Fibroblast of villous mesenchyme (primary cell): ENCODE measurements around the gene CWF19L1. TPM values are rescaled to one million over a fixed set of nuclear protein-coding genes. Genes with fewer than 3 reads are reported as not detected.
A peak's percentile ranks its signal among the peaks of the same experiment; 100 is the strongest.

Experiments
- DNase-seq: peaks from one replicate; pipeline ENCODE4 v3.0.0-alpha.2; 2010; ENCODE audit warnings: low read depth
- H3K4me3 ChIP-seq: 2 replicates; pipeline ENCODE4 v1.5.1; 2011; ENCODE audit warnings: low read depth, mild to moderate bottlenecking, low read length
- CTCF ChIP-seq: IDR thresholded peaks from 2 replicates; pipeline ENCODE4 v1.5.1; 2012; ENCODE audit warnings: low read depth, mild to moderate bottlenecking, low read length; ENCODE audit not compliant: insufficient read depth
- small RNA-seq: library from RNA; depleted of rRNA; stranded (forward); fragments of <200 nt; gene quantifications from one replicate; pipeline ENCODE3, GENCODE V24; 2012
- total RNA-seq: library from RNA; depleted of rRNA; stranded (reverse); fragments of >200 nt; gene quantifications from 2 replicates; pipeline ENCODE4 v1.2.3, GENCODE V29; 2012

The CWF19L1 gene
- total RNA-seq, 1 donor = 36.3 TPM

- TF ChIP-seq CTCF = no peak
- peak; percentile 45 for DNase-seq
- no peak overlapping the region for H3K4me3 ChIP-seq
Measured at GRCh38 chr10:100183481-100183880, 84.0 kb downstream of the CWF19L1 start.

- no peak for TF ChIP-seq CTCF
- DNase-seq = no peak
- H3K4me3 ChIP-seq = no peak overlapping the region
Measured at GRCh38 chr10:100182908-100183307, 84.5 kb downstream of the CWF19L1 start.

Small RNA genes within 50 kb of the gene (small RNA-seq; reads per million reads assigned to genes)
- not detected for gene RNU6-422P
- 142 reads per million, percentile 97 among the genes with 10 or more reads in this experiment for gene SNORA12

Other genes starting within 250 kb of the CWF19L1 start
- gene CPN1, start 185.8 kb downstream of the CWF19L1 start, total RNA-seq = not detected in 2 replicates
- 21.6 and 37.1 TPM in 2 replicates for gene ERLIN1, start 81.6 kb downstream of the CWF19L1 start, total RNA-seq
- 21.9 and 29.4 TPM in 2 replicates for gene CHUK, start 38.0 kb downstream of the CWF19L1 start, total RNA-seq
- gene BLOC1S2, start 19.0 kb upstream of the CWF19L1 start, total RNA-seq = 35.0 and 40.9 TPM in 2 replicates
- gene PKD2L1, start 62.6 kb upstream of the CWF19L1 start, total RNA-seq = not detected in 2 replicates
- 819 and 937 TPM in 2 replicates for gene SCD, start 79.6 kb upstream of the CWF19L1 start, total RNA-seq
- gene WNT8B, start 195.4 kb upstream of the CWF19L1 start, total RNA-seq = not detected in 2 replicates